ENCODE measurements around the gene C17orf113.

C17orf113 gene

GRCh38 chr17:42040818-42041217 is 9.6 kb downstream of the C17orf113 start:
- H3K4me3 ChIP-seq (ENCODE audit: low read depth, low read length), result no peak overlapping the region
- no peak for TF ChIP-seq CTCF (conservative IDR thresholded peaks at IDR 0.05; ENCODE audit: low read depth, low read length)
- no peak for DNase-seq (ENCODE audit: low read depth)

- DNase-seq (ENCODE audit: low read depth), result no peak
- peak overlapping the region; percentile 3 for H3K4me3 ChIP-seq (ENCODE audit: low read depth, low read length)
- TF ChIP-seq CTCF (conservative IDR thresholded peaks at IDR 0.05; ENCODE audit: low read depth, low read length), result no peak
These were observed 10.3 kb downstream of the C17orf113 start for GRCh38 chr17:42039794-42040763.

- no peak for TF ChIP-seq CTCF (conservative IDR thresholded peaks at IDR 0.05; ENCODE audit: low read depth, low read length)
- no peak overlapping the region for H3K4me3 ChIP-seq (ENCODE audit: low read depth, low read length)
- DNase-seq (ENCODE audit: low read depth), result no peak
These were observed 12.0 kb downstream of the C17orf113 start for GRCh38 chr17:42038221-42038973.

DNA sequence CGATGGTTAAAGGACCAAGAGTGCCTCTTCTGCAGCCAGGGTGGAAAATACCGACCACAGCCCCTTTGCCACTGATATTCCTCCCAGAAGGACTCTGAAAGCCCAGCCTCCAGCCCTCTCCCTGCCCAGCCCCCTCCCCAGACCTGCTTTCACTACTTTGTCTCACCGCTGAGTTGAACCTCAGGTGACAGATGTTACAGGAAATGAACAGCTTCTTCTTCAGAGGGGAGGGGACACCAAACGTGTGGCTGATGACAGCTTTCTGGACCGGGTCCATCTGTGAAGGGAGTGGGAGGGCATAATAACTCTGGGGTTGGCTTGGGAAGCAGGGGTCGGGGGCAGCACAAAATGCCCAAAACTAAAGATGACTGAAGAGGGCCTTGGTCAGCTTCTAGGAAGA is 16.3 kb downstream of the C17orf113 start:
- H3K4me3 ChIP-seq (ENCODE audit: low read depth, low read length), result no peak overlapping the region
- TF ChIP-seq CTCF (conservative IDR thresholded peaks at IDR 0.05; ENCODE audit: low read depth, low read length), result no peak
- DNase-seq (ENCODE audit: low read depth), result no peak

GRCh38 chr17:42031584-42031983 is 18.8 kb downstream of the C17orf113 start:
- no peak for DNase-seq (ENCODE audit: low read depth)
- no peak overlapping the region for H3K4me3 ChIP-seq (ENCODE audit: low read depth, low read length)
- no peak for TF ChIP-seq CTCF (conservative IDR thresholded peaks at IDR 0.05; ENCODE audit: low read depth, low read length)

GRCh38 chr17:42028791-42029127 is 21.6 kb downstream of the C17orf113 start:
- no peak for TF ChIP-seq CTCF (conservative IDR thresholded peaks at IDR 0.05; ENCODE audit: low read depth, low read length)
- DNase-seq (ENCODE audit: low read depth), result no peak
- no peak overlapping the region for H3K4me3 ChIP-seq (ENCODE audit: low read depth, low read length)
